Measurements from ENCODE around the gene ANKUB1.

DNA sequence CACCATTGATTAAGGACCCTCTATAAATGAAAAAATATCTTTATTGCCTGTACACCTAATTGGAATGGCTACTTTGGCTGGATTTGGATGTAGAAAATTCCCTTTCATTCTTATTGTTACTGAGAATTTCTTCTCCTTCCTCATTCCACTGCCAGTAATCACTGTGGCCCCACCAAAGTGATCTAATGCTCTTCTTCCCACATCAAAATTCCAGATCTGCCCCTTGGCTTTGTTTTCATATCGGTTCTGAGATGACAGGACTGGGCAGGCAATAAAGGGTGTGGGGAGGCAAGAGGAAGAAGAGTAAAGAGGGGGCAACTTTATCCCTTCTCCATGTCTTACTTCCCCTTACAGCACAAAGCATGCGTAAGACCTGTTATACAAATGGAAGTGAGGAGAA, 2.1 kb downstream of the ANKUB1 start:
- TF ChIP-seq, protein P1, sequence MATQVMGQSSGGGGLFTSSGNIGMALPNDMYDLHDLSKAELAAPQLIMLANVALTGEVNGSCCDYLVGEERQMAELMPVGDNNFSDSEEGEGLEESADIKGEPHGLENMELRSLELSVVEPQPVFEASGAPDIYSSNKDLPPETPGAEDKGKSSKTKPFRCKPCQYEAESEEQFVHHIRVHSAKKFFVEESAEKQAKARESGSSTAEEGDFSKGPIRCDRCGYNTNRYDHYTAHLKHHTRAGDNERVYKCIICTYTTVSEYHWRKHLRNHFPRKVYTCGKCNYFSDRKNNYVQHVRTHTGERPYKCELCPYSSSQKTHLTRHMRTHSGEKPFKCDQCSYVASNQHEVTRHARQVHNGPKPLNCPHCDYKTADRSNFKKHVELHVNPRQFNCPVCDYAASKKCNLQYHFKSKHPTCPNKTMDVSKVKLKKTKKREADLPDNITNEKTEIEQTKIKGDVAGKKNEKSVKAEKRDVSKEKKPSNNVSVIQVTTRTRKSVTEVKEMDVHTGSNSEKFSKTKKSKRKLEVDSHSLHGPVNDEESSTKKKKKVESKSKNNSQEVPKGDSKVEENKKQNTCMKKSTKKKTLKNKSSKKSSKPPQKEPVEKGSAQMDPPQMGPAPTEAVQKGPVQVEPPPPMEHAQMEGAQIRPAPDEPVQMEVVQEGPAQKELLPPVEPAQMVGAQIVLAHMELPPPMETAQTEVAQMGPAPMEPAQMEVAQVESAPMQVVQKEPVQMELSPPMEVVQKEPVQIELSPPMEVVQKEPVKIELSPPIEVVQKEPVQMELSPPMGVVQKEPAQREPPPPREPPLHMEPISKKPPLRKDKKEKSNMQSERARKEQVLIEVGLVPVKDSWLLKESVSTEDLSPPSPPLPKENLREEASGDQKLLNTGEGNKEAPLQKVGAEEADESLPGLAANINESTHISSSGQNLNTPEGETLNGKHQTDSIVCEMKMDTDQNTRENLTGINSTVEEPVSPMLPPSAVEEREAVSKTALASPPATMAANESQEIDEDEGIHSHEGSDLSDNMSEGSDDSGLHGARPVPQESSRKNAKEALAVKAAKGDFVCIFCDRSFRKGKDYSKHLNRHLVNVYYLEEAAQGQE (IDR thresholded peaks at IDR 0.05; ENCODE audit: insufficient read depth in 1 of 2, low read depth in 2 of 2, low read length in 2 of 2) = no peak
- TF ChIP-seq POLR2AphosphoS5 (IDR thresholded peaks at IDR 0.05; ENCODE audit: low read depth, low read length) (no peak), SIN3A (IDR thresholded peaks at IDR 0.05; ENCODE audit: borderline replicate concordance, insufficient read depth, low read length) (no peak)

Data from PFSK-1 (cell line).